Stimulated activated naive CD4-positive, alpha-beta T cell (primary cell): ENCODE results near the gene SLC5A1.

Source experiments
- DNase-seq, 6 experiments: peaks; one replicate each; lab custom pipeline; 2025; lab: John Stamatoyannopoulos, UW

Gene SLC5A1

GRCh38 chr22:32050678-32051515 lies 7.8 kb downstream of the SLC5A1 start:
- DNase-seq, result no peak

DNA sequence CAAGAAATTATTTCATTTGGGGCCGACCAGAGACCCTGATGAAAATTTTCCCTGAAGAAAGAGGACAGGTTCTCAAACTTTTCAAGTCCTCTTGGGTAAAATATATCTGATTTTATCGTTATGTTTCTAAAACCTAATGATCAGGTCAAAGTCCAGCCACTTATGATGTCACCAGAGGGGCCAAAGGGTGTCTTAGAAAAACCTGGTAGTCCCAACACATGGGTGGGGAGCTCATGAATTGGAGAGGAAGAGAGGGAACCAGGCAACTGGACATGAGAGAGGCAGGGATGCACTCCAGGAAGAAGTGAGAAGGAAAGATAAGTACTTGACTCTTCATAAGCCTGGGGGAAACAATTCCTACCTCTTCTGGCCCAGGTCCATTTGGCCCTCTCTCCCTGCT lies 9.2 kb downstream of the SLC5A1 start:
- no peak for DNase-seq

- DNase-seq, result no peak
Observed at GRCh38 chr22:32052936-32053791, 10.1 kb downstream of the SLC5A1 start.

GRCh38 chr22:32055069-32055468 lies 12.0 kb downstream of the SLC5A1 start:
- DNase-seq, result no peak

DNA sequence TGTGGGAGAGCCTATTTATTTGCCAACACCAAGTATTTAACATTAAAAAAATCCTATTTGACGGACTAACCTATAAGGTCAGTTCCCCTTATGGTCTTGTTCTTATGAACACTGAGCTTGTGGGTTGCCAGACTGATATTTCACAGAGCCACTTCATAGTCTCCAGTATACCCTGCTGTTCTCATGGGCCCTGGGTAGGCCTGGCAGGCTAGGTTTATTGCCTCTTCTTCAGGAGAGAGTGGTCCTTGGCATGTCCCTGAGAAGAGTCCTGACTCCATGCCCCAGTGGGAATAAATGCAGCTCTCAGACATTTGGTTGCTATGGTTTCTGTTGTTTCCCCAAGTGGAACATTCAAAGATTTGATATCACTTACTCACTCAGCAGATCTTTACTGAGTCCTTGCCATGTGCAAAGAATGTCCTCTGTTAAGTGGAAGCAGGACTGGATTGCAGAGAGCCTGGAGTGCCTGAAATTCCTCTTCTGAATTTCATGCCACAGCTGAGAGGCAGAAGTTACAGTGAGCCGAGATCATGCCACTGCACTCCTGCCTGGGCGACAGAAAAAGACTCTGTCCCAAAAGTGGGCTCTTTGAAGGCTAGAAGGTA lies 15.7 kb downstream of the SLC5A1 start:
- no peak for DNase-seq

DNA sequence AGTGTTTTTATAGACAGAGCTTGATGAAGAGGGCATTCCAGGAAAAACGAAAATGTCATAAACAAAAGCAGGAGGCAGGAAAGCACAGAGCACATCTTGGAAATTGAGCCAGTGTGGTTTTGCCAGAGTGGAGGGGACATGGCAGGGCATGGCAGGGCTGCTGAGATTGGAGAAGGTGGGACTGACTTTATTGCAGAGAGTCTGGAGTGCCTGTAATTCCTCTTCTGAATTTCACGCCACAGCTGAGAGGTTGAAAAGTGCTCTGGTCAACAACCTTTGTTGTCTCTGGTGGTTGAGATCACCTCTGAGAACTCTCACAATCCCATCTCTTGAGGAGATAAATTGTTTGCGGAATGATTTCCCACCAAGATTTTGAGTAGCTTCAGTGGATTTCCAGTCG lies 16.4 kb downstream of the SLC5A1 start:
- no peak for DNase-seq

DNA sequence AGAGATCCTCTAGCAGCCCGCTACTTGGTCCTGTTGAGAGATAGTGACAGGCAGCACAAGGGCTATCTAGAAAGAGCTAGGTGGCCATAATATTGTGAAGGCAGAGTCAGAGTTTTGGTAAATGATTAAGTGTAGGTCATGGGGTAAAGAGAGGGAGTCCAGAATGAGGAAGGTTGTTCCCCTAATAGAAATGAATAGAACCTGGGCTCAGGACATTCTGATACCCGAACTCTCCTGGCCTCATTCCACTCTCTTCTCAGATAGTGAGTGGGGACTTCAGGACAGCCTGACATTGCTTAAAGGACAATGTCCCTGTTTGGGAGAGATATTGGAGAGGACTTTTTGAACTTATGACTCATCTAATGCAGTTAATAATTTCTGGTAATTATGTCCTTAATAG lies 20.6 kb downstream of the SLC5A1 start:
- no peak for DNase-seq

- no peak for DNase-seq
Observed at GRCh38 chr22:32066820-32067219, 23.8 kb downstream of the SLC5A1 start.

DNA sequence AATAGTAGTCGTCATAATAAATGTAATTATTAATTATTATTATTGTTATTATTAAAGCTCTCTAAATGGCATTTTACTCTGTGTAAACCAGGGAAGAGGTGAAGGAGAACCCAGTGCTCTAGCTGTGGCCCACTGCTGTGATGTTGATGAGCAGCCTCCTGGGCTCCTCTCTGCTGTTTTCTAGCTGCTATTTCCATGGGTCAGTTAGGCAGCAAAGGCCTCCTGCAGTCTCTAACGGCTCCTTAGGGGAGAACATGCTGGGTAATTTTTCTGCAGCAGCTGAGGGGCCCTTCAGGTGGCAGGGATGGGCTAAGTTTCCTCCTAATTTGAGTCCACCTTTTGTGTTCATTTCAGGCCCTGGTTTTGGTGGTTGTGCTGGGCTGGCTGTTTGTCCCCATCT lies 24.6 kb downstream of the SLC5A1 start:
- DNase-seq, result no peak

- no peak for DNase-seq
Observed at GRCh38 chr22:32069579-32070372, 26.7 kb downstream of the SLC5A1 start.

DNA sequence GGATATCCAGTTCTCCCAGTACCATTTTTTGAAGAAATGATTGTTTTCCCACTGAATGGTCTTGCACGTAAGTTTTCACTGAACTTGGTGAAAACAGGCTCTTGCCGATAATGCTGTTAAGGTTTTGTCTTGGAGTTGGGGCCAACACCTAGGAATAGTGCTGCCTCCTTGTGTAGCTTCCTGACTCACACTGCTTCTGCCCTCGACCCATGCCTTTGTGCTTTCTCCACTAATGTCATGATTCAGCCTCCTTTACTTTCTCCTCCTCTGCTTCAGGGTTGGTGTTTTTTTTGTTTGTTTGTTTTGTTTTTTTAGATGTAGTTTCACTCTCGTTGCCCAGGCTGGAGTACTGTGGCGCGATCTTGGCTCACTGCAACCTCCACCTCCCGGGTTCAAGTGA lies 30.2 kb downstream of the SLC5A1 start:
- DNase-seq, result no peak

DNA sequence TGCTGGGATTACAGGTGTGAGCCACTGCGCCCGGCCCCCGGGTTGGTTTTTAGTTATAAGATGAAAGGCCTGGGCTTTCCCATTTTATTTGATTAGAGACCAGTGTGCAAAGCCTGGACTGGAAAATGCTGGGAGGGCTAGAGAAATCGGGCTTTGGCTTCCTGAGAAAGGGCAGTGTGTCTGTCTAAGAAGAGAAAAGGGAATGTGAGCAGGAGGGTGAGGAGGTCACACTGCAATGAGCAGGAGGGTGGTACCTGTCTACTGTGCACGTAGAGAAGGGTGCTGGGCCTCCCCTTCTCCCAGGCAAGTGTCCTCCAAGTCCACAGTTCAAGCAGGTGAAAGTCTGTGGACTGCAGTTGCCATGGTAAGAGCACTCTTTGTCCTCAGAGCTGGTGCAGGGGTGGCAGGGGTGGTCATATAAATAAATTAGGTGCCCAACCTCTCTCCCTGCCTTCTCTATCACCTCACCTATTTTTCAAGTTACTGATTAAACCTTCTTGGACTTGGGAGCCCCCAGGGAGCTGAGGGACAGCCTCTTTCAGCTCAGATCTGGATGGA lies 30.8 kb downstream of the SLC5A1 start:
- no peak for DNase-seq

GRCh38 chr22:32075997-32076760 lies 33.1 kb downstream of the SLC5A1 start:
- DNase-seq, result no peak

- no peak for DNase-seq
Observed at GRCh38 chr22:32076761-32077084, 33.7 kb downstream of the SLC5A1 start.

DNA sequence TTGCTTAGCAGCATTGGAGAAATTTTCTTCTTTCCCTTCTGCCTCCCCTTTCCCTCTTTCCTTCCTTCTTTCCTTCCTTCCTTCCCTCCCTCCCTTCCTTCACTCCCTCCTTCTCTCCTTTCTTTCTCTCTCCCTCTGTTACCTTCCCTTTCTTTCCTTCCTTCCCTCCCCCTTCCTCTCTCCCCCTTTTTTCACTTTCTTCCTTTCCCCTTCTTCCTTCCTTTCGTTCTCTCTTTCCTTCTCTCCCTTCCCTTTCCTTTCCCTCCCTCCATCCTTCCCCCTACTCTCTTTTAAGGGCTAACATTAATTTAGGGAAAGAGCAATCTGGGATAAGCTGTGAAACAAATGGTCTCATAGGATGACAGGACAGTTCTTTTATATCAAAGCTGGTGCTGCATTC lies 34.1 kb downstream of the SLC5A1 start:
- DNase-seq, result no peak

DNA sequence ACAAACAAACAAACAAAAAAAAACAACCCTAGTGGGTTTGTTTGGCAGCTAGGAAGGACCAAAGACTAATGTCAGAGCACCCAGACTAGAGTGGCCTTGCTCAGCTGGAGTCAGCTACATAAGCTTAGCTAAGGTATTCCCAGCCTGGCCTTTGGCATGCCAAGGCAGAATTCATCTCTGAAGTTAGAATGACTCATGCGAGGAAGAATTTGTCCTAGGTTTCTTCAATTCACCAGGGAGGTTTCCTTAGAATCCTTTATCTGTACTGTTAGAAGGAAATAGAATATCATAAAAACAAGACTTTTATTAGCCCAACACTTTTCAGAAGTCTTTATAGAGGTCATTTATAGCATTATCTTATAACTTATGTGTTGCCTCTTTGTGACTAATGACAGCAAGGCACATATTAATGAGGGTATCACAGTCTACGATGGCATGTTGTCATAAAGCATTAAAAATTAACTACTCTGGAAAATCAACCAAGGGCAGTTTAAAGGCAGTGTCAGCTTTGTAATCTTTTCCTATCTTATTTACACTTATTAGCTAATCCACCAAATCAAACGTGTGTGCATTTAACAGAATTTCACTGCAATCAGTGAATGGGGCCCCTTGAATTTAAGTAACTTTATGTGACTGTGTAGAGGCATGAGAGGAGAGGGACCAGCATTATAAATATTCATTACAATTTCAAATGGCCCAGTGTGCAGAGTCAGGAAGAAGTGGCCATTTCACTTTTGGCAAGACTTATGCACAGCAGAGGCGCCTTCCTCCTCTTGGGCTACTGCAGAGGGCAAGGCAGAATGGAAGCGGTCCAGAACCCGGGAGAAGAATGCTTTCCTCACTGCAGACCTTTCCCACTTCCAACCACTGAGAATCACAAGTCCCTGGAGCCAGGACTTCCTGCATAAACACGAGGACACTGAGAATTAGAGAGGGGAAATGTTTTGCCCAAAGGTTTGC lies 36.3 kb downstream of the SLC5A1 start:
- DNase-seq, result no peak

GRCh38 chr22:32080904-32081303 lies 37.8 kb downstream of the SLC5A1 start:
- DNase-seq, result peak in 4 of 6 experiments; percentile 2 to 45 (median 25)

- DNase-seq, result no peak
Observed at GRCh38 chr22:32082331-32082730, 39.3 kb downstream of the SLC5A1 start.

DNA sequence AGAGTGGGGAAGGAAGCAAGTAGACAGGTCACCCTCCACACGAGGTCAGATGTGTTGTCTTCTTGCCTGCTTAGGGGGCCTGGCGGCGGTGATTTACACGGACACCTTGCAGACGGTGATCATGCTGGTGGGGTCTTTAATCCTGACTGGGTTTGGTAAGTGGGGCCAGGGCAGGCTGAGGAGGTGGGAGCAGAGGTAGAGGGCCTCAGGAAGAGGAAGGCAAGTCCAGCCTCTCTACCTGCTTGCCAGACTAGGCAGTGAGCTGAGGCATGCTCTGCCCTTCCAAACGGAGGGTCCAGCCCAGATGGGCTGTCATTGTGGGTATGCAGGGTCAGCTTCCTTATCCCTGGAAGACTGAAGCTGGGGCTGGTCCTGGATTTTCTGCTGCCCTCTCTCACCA lies 39.9 kb downstream of the SLC5A1 start:
- no peak for DNase-seq

DNA sequence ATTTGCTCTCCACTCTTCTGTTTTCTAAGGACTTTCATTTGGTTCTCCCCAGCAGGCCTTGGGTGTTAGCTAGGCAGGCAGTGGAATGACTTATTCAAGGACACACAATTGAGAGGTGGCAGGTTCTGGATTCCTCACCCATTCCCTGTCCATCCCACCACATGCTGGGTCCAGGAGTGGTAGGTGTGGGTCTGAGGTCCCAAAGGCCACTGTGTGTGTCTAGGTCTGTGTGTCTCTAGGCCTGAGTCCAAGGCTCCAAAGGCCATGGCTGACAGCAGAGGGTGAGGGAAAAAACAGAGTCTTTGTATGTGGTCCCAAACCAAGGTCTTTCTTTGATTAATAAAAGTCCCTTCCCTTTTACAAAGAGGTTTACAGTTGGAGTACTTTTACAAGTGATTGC lies 40.8 kb downstream of the SLC5A1 start:
- DNase-seq, result no peak
